D341Med (cell line): Measurements from ENCODE around the gene GAD2.
"Not testable (repeated sequence)": the region's sequence is repeated elsewhere in the genome, so short reads cannot be mapped to it uniquely, and the experiment has no call there.

Experiments used
- DNase-seq: peaks from one replicate; pipeline ENCODE4 v3.0.0; 2012; ENCODE audit warnings: low spot score

Gene GAD2

DNA sequence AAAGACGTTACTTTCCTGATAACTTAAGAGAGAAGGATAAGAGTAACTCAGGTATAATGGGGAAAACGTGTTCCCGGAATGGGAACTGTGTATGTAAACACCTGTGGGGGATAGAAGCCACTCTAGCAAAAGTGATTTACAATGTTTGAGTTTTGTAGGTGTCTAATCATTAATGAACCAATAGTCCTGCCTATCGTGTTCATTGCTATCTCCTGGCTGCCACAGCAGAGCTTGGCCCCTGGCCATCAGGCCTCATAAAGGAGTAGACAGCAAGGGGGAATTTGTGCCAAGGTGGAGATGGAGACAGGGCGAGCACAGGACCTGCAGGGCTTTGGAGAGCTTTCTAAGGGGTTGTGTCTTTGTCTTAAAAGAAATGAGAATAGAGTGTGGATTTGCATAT is 102.1 kb downstream of the GAD2 start:
- DNase-seq = no peak

DNA sequence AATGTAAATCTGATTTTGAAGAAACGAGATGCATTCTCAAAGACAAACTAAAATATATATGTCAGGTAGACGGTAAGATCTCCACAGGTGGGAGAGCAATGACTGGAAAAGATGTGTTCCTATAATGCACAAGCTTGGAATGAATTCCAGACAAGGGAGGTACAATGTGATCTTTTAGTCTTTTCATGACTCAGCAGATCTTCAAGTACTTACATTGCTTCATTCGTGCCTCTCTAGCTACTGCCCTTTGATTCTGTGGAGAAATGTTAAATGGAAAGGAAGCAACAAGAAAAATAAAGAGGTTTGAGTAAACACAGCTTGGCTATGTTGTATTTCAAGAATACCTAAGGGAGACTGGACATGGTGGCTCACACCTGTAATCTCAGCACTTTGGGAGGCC is 106.6 kb downstream of the GAD2 start:
- no peak for DNase-seq

DNA sequence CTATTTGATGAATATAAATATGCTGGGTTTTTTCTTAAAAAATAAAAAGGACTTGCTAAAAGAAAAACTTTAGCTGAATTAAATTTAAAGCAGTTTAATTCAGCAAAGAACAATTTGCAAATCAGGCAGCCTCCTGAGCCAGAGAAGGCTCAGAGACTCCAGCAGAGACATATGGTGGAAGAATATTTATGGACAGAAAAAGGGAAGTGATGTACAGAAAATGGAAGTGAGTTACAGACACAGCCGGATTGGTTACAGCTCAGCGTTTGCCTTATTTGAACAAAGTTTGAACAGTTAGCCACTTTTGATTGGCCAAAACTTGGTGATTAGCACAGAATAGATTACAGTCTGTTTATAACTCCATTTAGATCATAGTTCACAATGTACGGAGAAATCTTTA is 110.3 kb downstream of the GAD2 start:
- no peak for DNase-seq

DNA sequence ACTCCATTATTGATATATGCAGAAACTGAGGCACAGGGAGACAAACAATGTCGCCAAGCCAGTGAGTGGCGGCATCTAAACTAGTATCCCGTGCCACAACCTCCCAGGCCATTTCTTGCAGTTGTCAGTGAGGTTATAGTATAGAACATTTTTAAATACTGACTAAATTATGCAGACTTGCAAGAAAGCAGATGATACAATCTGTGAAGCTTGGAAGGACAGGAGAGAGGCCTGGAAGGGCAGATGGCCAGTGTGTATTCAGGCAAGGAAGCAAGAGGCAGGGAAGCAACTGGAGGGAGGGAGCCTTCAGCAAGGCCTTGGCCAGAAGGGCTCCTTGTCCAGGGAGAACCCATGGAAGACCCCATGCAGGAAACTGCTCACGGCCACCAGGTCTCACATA is 111.2 kb downstream of the GAD2 start:
- DNase-seq = no peak

DNA sequence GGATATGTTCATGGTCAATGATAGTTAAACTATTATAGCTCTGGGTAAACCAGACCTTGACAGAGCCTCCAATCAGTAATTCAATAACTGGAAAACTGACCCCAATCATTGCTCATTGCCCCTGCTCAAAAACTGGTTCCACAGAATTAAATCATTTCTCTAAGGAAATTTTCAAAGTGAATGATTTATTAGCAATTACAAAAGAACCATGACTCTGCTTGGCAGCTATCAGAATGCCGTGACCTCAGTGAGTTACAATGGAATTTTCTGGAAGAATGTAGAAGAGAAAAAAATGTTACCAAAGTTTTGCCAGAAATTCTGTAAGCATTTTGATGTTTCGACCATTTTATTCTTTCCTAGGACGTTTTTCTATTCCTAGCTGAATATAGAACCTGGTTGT is 114.8 kb downstream of the GAD2 start:
- DNase-seq = no peak

DNA sequence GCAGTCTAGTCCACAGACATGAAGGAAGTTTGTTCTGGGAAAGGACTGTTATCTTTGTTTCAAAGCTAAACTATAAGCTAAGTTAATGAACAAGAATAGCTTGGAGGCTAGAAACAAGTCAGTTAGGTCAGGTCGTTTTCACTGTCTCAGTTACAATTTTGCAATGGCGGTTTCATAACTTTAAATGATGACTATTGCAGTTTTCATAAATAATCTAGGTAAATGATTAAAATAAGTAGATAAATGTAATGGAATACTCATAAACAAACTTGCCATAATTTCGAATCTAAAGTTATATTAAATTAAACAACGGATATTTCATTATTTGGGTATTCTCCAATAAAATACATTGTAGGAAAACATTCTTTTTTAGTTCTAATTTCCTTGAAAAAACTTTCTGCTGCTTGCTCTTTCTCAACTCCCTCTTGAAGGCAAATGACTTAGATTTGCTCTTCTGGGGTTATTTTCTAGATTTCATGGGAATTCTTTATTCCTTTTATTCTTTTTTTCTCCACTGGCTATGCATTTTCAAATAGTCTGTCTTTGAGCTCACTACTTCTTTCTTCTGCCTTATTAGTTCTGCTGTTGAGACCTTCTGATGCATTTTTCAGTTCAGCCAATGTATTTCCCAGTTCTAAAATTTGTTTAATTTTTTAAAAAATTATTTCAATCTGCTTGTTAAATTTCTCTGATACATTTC is 117.8 kb downstream of the GAD2 start:
- DNase-seq = no peak

DNA sequence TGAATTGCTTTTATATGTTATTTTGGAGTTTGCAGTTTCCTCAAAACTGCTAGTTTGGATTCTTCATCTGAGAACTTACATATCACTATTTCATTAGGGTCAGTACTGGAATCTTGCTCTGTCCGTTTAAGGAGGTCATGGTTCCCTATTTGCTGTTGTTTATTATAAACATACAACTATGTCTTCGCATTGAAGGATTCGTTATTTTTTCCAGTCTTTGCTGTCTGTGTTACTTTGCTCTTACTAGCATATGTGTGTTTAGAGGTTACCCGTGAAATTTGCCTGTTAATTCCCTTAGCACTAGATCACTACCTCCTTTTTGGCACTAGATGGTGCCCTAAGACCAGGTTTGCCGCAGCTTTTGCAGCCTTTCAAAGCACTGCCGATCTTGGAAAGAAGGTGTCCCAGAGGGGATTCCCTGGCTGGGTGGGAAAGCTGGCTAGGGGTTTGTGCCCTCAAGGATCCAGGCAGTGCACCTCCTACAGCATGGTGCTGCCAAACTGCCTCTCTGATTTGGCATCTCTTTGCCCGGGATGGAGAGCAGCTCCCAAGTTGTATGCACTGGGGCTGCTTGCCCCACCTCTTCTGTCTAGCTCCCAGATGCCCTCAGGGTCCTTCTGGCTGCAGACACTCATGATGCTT is 118.5 kb downstream of the GAD2 start:
- DNase-seq = peak; percentile 76

DNA sequence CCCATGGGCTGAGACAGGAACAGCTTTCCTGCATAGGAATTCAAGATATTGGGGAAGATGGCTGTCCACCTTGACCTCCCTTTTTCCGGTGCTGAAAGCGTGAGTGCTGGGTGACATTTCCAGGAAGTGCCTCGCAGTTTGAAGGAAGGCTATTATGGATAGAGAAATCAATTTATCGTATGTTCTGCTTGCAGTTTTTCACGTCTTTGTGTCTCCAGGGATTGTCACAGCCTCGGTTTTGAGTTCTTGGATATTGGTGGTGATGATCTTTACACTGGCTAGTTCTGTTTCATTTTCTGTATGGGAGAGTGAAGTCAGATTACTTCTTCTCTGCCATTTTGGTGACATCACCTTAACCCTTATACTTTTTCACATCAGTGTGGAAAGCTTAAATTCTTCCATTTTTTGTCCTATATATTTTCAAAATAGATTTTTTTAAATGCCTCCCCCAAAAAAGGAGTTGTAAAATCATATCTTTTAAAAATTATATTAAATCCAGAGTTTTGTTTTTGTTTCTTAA is 119.1 kb downstream of the GAD2 start:
- no peak for DNase-seq

DNA sequence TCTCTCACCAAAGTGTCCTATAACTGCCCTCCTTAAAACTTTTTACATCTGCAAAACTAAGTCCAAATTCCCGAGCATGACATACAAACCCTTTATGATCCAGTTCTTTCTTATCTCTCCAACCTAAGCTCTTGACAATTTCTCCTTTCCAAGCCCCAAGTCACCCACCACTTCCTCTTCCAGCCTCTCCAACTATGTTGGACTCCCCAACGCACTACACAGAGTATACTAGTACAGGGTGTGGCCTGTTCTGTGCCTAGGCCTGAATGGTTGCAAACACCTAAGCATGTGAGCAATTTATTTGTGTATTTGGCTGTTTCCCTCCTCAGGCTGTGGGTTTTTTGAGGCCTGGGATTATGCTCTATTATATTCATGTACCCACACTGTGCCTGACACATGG is 120.4 kb downstream of the GAD2 start:
- no peak for DNase-seq

DNA sequence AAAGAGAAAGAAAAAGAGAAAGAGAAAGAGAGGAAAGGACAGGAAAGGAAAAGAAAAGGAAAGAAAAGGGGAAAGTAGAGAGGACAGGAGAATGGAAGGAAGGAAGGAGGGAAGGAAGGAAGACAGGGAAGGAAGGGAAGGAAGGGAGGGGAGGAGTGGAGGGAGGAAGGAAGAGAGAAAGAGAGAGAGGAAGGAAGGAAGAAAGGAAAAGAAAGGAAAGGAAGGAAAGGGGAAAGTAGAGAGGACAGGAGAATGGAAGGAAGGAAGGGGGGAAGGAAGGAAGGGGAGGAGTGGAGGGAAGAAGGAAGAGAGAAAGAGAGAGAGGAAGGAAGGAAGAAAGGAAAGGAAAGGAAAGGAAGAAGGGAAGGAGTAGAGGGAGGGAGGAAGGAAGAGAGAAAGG is 125.1 kb downstream of the GAD2 start:
- no peak for DNase-seq

DNA sequence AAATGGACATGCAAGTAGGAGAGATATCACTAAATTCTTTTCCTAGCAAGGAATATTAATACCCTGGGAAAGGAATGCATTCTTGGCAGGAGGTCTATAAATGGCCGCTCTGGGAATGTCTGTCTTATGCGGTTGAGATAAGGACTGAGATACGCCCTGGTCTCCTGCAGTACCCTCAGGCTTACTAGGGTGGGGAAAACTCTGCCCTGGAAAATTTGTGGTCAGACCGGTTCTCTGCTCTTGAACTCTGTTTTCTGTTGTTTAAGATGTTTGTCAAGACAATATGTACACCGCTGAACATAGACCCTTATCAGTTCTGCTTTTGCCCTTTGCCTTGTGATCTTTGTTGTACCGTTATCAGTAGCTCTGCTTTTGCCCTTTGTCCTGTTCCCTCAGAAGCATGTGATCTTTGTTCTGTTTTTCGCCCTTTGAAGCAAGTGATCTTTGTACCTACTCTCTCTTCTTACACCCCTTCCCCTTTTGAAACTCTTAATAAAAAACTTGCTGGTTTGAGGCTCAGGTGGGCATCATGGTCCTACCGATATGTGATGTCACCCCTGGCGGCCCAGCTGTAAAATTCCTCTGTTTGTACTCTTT is 132.3 kb downstream of the GAD2 start:
- DNase-seq = not testable (repeated sequence)
